Stimulated activated naive B cell treated with anti-CD40 and anti-IgM and Interleukin-4, amounts not matched to agents 10 μg/mL and 1 μg/mL and 100 μg/mL, for 72 hours (primary cell): Measurements from ENCODE around the gene BHLHE23.

Source experiments
- ATAC-seq, 2 donors: fragments of 150-1000 bp; cut with Tn5 transposase; replicated peaks; 2 replicates each; pipeline ENCODE4 v1.10.0; 2021; ENCODE audit warnings: moderate library complexity in 1 of 2
- DNase-seq: peaks from one replicate; pipeline ENCODE4 v3.0.0; 2021
- H3K27ac Mint-ChIP-seq: one replicate; pipeline ENCODE4 v1.8.0; 2022; ENCODE audit warnings: mild to moderate bottlenecking, mixed read lengths
- H3K27me3 Mint-ChIP-seq, 2 donors: one replicate each; pipeline ENCODE4 v1.8.0; 2022; ENCODE audit warnings: mixed read lengths in 2 of 2
- H3K36me3 Mint-ChIP-seq, 2 donors: one replicate each; pipeline ENCODE4 v1.8.0; 2022; ENCODE audit warnings: mixed read lengths in 2 of 2, mild to moderate bottlenecking in 1 of 2
- H3K4me1 Mint-ChIP-seq, 2 donors: one replicate each; pipeline ENCODE4 v1.8.0; 2022; ENCODE audit warnings: mixed read lengths in 2 of 2, mild to moderate bottlenecking in 1 of 2
- H3K4me3 Mint-ChIP-seq, 2 donors: one replicate each; pipeline ENCODE4 v1.8.0; 2022; ENCODE audit warnings: mild to moderate bottlenecking in 2 of 2, mixed read lengths in 2 of 2, moderate library complexity in 1 of 2
- H3K9me3 Mint-ChIP-seq, 2 donors: one replicate each; pipeline ENCODE4 v1.8.0; 2022; ENCODE audit warnings: mixed read lengths in 2 of 2, mild to moderate bottlenecking in 1 of 2

Gene BHLHE23

GRCh38 chr20:62991196-62991807 is 15.5 kb downstream of the BHLHE23 start:
- no peak overlapping the region for H3K27ac Mint-ChIP-seq
- DNase-seq (no peak), ATAC-seq (no peak)
- no peaks in the 10 kb centered on the region for H3K9me3 Mint-ChIP-seq
- no peak overlapping the region for H3K4me3 Mint-ChIP-seq
- H3K4me1 Mint-ChIP-seq: peaks cover 5 to 20% of the 10 kb centered on the region in 2 donors
- H3K36me3 Mint-ChIP-seq: no peaks in the 10 kb centered on the region
- peaks cover 51 to 73% of the 10 kb centered on the region in 2 donors for H3K27me3 Mint-ChIP-seq

- Mint-ChIP-seq H3K4me1 (peaks cover 8 to 25% of the 10 kb centered on the region in 2 donors), H3K27ac (no peak overlapping the region), H3K27me3 (peaks cover 49 to 72% of the 10 kb centered on the region in 2 donors), H3K4me3 (no peak overlapping the region), H3K9me3 (no peaks in the 10 kb centered on the region), H3K36me3 (no peaks in the 10 kb centered on the region)
- DNase-seq (no peak), ATAC-seq (no peak)
Observed at GRCh38 chr20:62990306-62990825, 16.4 kb downstream of the BHLHE23 start.

- Mint-ChIP-seq H3K27ac (no peak overlapping the region), H3K4me1 (peaks cover 8 to 25% of the 10 kb centered on the region in 2 donors), H3K36me3 (no peaks in the 10 kb centered on the region), H3K9me3 (no peaks in the 10 kb centered on the region), H3K27me3 (peaks cover 45 to 72% of the 10 kb centered on the region in 2 donors), H3K4me3 (peak overlapping the region; percentile 58 to 77)
- ATAC-seq (peak; percentile 39 to 47), DNase-seq (no peak)
Observed at GRCh38 chr20:62989201-62989601, 17.6 kb downstream of the BHLHE23 start.

DNA sequence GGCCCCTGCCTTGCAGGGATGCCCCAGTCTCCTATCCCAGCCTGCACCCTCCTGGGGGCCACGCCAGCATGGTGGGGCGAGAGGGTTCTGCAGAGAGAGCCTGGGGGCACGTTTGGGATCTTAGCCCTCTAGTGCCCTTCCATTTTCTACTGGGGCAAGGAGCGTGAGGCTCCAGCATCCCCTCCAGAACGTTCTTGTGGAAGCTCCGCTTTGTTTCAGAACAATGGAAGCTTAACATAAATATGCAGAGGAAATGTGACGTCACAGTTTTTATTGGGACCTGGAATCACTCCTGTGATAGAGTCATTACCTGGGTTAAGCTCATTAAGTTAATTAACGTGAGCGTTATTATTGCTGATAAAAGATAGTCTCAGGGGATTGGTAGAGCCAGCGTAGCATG is 19.6 kb downstream of the BHLHE23 start:
- no peak overlapping the region for H3K27ac Mint-ChIP-seq
- ATAC-seq (no peak), DNase-seq (no peak)
- H3K9me3 Mint-ChIP-seq: no peaks in the 10 kb centered on the region
- H3K4me3 Mint-ChIP-seq: no peak overlapping the region
- H3K36me3 Mint-ChIP-seq: no peaks in the 10 kb centered on the region
- H3K27me3 Mint-ChIP-seq: peaks cover 57 to 76% of the 10 kb centered on the region in 2 donors
- peaks cover 14 to 31% of the 10 kb centered on the region in 2 donors for H3K4me1 Mint-ChIP-seq

DNA sequence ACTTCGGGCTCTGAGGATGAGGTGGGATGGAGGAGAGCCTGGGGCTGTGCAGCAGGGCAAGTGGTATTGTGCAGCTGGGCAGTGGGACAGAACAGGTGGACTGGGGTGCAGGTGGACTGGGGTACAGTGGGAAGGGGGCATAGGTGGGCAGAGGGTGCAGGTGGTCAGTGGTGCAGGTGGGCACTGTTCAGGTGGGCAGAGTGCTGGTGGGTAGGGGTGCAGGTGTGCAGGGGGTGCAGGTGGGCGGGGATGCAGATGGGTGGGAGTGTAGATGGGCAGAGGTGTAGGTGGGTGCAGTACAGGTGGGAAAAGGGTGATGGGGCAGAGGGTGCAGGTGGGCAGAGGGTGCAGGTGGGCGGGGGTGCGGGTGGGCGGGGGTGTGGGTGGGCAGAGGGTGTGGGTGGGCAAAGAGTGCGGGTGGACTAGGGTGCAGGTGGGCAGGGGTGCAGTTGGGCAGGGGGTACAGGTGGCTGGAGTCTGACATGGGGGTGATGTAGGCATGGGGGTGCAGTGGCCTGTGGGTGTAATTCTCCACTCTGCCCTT is 20.4 kb downstream of the BHLHE23 start:
- Mint-ChIP-seq H3K9me3 (no peaks in the 10 kb centered on the region), H3K4me1 (peaks cover 15 to 31% of the 10 kb centered on the region in 2 donors), H3K4me3 (no peak overlapping the region), H3K27me3 (peaks cover 63 to 82% of the 10 kb centered on the region in 2 donors), H3K27ac (peak overlapping the region; percentile 26), H3K36me3 (no peaks in the 10 kb centered on the region)
- DNase-seq (no peak), ATAC-seq (no peak)

GRCh38 chr20:62985444-62985778 is 21.4 kb downstream of the BHLHE23 start:
- ATAC-seq: no peak
- H3K4me3 Mint-ChIP-seq: no peak overlapping the region
- H3K27ac Mint-ChIP-seq: no peak overlapping the region
- H3K9me3 Mint-ChIP-seq: no peaks in the 10 kb centered on the region
- peaks cover 18 to 39% of the 10 kb centered on the region in 2 donors for H3K4me1 Mint-ChIP-seq
- H3K27me3 Mint-ChIP-seq: peaks cover 62 to 80% of the 10 kb centered on the region in 2 donors
- no peaks in the 10 kb centered on the region for H3K36me3 Mint-ChIP-seq
- DNase-seq: no peak

DNA sequence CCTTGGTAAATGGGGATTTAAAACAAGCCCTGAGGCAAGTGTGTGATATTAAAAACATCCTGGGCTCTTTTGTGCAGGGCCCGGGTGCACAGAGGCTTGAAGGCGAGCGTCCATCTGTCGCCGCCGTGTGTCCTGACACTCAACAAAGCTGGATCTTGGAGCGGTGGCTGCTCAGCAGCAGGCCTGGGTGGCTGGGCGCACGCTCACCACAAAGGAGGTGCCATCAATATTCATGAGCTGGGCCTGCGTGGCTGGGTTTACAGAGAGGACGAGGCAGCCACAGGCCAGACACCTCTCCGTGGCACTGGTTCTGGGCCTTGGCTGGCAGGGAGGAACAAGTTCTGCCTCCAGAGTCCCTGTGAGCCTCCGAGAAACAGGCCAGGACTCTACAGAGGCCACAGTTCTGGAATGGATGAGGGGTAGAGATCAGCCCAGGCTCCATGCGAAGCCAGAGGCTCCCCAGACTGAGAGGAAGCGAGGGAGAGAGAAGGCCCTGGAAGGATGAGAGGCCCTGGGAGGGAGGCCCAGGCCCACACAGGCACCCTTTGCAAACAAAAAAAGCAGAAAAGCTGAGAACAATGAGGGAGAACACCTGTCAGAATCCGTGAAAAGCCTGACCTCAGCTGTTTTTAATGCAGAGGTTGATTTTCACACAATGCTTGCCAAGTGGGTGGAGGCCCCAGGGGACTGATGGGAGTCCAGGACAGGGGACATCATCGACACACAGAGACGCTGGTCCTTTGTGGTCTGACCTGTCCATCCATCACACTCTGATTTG is 21.9 kb downstream of the BHLHE23 start:
- no peak for ATAC-seq
- H3K27me3 Mint-ChIP-seq: peaks cover 63 to 82% of the 10 kb centered on the region in 2 donors
- H3K9me3 Mint-ChIP-seq: no peaks in the 10 kb centered on the region
- no peak overlapping the region for H3K4me3 Mint-ChIP-seq
- H3K27ac Mint-ChIP-seq: no peak overlapping the region
- H3K4me1 Mint-ChIP-seq: peaks cover 21 to 44% of the 10 kb centered on the region in 2 donors
- no peak for DNase-seq
- H3K36me3 Mint-ChIP-seq: no peaks in the 10 kb centered on the region

- no peak for ATAC-seq
Observed at GRCh38 chr20:62983210-62983609, 23.6 kb downstream of the BHLHE23 start.

GRCh38 chr20:62982124-62983075 is 24.4 kb downstream of the BHLHE23 start:
- H3K4me3 Mint-ChIP-seq: no peak overlapping the region
- H3K27me3 Mint-ChIP-seq: peaks cover 62 to 74% of the 10 kb centered on the region in 2 donors
- H3K36me3 Mint-ChIP-seq: no peaks in the 10 kb centered on the region
- ATAC-seq (no peak), DNase-seq (no peak)
- H3K9me3 Mint-ChIP-seq: no peaks in the 10 kb centered on the region
- H3K27ac Mint-ChIP-seq: no peak overlapping the region
- peaks cover 33 to 59% of the 10 kb centered on the region in 2 donors for H3K4me1 Mint-ChIP-seq

More at GRCh38 chr20:62983210-62983609, 23.6 kb downstream of the BHLHE23 start:
- DNase-seq: no peak
- Mint-ChIP-seq H3K9me3 (no peaks in the 10 kb centered on the region), H3K27ac (no peak overlapping the region), H3K36me3 (no peaks in the 10 kb centered on the region), H3K4me1 (peaks cover 27 to 50% of the 10 kb centered on the region in 2 donors), H3K27me3 (peaks cover 65 to 83% of the 10 kb centered on the region in 2 donors), H3K4me3 (no peak overlapping the region)

DNA sequence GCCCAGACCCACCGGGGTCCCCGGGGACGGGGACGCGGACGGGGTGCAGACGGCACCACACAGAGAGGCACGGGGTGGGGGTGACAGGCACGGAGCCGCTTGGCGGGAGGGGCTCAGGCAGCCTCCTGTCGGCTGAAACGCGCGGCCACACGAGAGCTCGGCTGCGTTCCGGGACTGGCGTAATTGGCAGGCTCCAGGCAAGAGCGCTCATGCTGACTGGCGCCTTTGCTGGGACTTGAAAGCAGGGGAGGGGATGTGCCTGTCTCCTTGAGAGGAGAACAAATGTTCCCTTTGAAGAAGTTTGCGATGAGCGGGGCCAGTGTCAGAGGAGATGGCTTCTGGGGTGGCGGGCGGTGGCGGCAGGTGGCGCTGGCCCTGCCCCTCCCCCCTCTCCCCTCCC is 25.8 kb downstream of the BHLHE23 start:
- Mint-ChIP-seq H3K9me3 (no peaks in the 10 kb centered on the region), H3K27ac (no peak overlapping the region), H3K27me3 (peaks cover 56 to 71% of the 10 kb centered on the region in 2 donors), H3K4me1 (peaks cover 32 to 58% of the 10 kb centered on the region in 2 donors), H3K36me3 (no peaks in the 10 kb centered on the region), H3K4me3 (no peak overlapping the region)
- DNase-seq: no peak
- no peak for ATAC-seq

DNA sequence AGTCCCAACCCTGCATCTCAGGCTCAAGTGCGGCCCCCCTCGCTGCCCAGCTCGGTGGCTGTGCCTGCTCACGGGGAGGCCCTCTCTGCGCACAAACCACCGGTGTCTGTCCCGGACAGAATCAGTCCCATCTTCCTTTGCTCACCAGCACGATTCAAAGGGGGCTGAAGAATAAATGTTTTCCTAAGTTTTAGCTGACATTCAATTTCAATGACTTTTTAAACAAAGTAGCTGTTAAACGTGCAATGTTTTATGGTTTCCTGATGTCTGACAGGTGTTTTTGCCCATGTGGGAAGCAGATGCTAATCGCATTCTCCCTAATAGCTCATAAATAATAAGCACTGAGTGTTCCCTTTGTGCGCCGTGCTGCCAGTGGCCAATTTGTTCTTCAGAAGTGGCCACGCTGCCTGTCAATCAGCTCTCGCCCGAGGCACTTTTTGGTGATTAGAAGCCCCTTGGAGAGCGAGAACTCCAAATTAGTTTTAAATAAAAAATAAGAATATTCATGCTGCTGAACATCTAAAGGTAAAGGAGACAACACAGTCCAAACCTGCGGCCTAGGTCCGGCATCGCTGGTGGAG is 26.3 kb downstream of the BHLHE23 start:
- Mint-ChIP-seq H3K27ac (no peak overlapping the region), H3K4me1 (peaks cover 31 to 56% of the 10 kb centered on the region in 2 donors), H3K4me3 (no peak overlapping the region), H3K36me3 (no peaks in the 10 kb centered on the region), H3K9me3 (no peaks in the 10 kb centered on the region), H3K27me3 (peaks cover 52 to 71% of the 10 kb centered on the region in 2 donors)
- no peak for ATAC-seq
- no peak for DNase-seq

DNA sequence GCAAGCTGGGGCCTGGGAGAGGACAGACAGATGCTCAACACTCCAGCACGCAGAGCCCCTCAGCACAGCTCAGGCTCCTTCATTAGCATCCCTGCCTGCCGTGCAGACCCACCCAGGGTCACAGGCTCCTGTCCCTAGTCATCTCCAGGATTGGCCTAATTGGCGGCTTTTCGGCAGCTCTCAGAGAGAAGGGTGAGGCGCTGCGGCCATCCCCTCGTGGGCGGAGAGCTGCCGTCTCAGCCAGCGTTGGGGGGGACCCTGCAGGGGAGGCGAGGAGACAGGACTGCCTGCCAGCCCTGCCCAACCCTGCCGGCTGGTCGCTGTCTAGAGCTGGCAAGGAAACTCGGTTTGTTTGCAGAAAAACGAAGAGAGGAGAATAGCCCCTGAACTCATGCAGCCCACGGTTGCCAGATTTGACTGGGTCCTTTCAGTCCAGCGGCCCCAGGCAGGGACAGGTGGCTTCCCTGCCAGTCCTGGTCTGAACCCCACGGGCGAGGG is 26.8 kb downstream of the BHLHE23 start:
- Mint-ChIP-seq H3K9me3 (no peaks in the 10 kb centered on the region), H3K4me1 (peaks cover 31 to 56% of the 10 kb centered on the region in 2 donors), H3K27ac (no peak overlapping the region), H3K4me3 (no peak overlapping the region), H3K27me3 (peaks cover 52 to 69% of the 10 kb centered on the region in 2 donors), H3K36me3 (no peaks in the 10 kb centered on the region)
- ATAC-seq (no peak), DNase-seq (no peak)

- Mint-ChIP-seq H3K4me3 (no peak overlapping the region), H3K27me3 (peaks cover 47 to 69% of the 10 kb centered on the region in 2 donors), H3K9me3 (no peaks in the 10 kb centered on the region), H3K36me3 (no peaks in the 10 kb centered on the region), H3K27ac (no peak overlapping the region), H3K4me1 (peaks cover 31 to 61% of the 10 kb centered on the region in 2 donors)
- DNase-seq (no peak), ATAC-seq (no peak)
Observed at GRCh38 chr20:62979310-62979709, 27.5 kb downstream of the BHLHE23 start.
